PFSK-1 (cell line): Measurements from ENCODE around the gene KRTAP5-1.

Source experiments
- FOXP2 ChIP-seq: optimal IDR thresholded peaks from 2 replicates; pipeline ENCODE3; 2011; ENCODE audit warnings: borderline replicate concordance, control low read depth, inconsistent platforms; ENCODE audit not compliant: insufficient read depth; ENCODE audit errors: extremely low read length, extremely low read depth
- POLR2AphosphoS5 ChIP-seq: IDR thresholded peaks from 2 replicates; pipeline ENCODE4 v1.6.1; 2012; ENCODE audit warnings: low read depth, mild to moderate bottlenecking, control low read depth, low read length, moderate library complexity
- REST ChIP-seq, 2 experiments: IDR thresholded peaks; 2 replicates each; pipeline versions ENCODE4 v1.6.1 to v1.8.0; 2011 to 2012; ENCODE audit warnings: low read depth in 2 of 2, low read length in 2 of 2, control low read depth in 1 of 2, inconsistent platforms in 1 of 2, mild to moderate bottlenecking in 1 of 2, moderate library complexity in 1 of 2; ENCODE audit not compliant: insufficient read depth in 1 of 2
- SIN3A ChIP-seq: IDR thresholded peaks from 2 replicates; pipeline ENCODE4 v1.6.1; 2012; ENCODE audit warnings: mild to moderate bottlenecking, low read length, moderate library complexity, borderline replicate concordance; ENCODE audit not compliant: insufficient read depth
- TAF1 ChIP-seq: IDR thresholded peaks from 2 replicates; pipeline ENCODE4 v1.6.1; 2012; ENCODE audit warnings: low read length, control low read depth, borderline replicate concordance; ENCODE audit not compliant: insufficient read depth

- TF ChIP-seq TAF1 (no peak), POLR2AphosphoS5 (no peak), REST (IDR thresholded peaks at IDR 0.05; ENCODE audit: insufficient read depth in 1 of 2, low read depth in 2 of 2, low read length in 2 of 2) (no peak), SIN3A (no peak), FOXP2 (no peak)
Observed at GRCh38 chr11:1560002-1560648, 25.0 kb downstream of the KRTAP5-1 start.
